Measurements from ENCODE around the gene HEPACAM2.

Gene HEPACAM2

GRCh38 chr7:93226310-93226709 lies at the start of gene HEPACAM2:
Gene HEPACAM2 (minus strand): TSS chr7:93226469.
- no peak for FAIRE-seq

- no peak for FAIRE-seq
Observed at GRCh38 chr7:93265220-93265619, 39.0 kb upstream of the HEPACAM2 start.

GRCh38 chr7:93262535-93262934 lies 36.3 kb upstream of the HEPACAM2 start:
- no peak for FAIRE-seq

GRCh38 chr7:93258661-93259060 lies 32.4 kb upstream of the HEPACAM2 start:
- FAIRE-seq = no peak

- no peak for FAIRE-seq
Observed at GRCh38 chr7:93249491-93250148, 23.4 kb upstream of the HEPACAM2 start.

- peak; percentile 98 for FAIRE-seq
Observed at GRCh38 chr7:93245525-93246432, 19.5 kb upstream of the HEPACAM2 start.

- no peak for FAIRE-seq
Observed at GRCh38 chr7:93242106-93242505, 15.8 kb upstream of the HEPACAM2 start.

- no peak for FAIRE-seq
Observed at GRCh38 chr7:93239824-93240223, 13.6 kb upstream of the HEPACAM2 start.

GRCh38 chr7:93238748-93239147 lies 12.5 kb upstream of the HEPACAM2 start:
- FAIRE-seq = no peak

GRCh38 chr7:93238131-93238530 lies 11.9 kb upstream of the HEPACAM2 start:
- no peak for FAIRE-seq

- FAIRE-seq = no peak
Observed at GRCh38 chr7:93235541-93235940, 9.3 kb upstream of the HEPACAM2 start.

- no peak for FAIRE-seq
Observed at GRCh38 chr7:93232673-93233018, 6.4 kb upstream of the HEPACAM2 start.

- peak; percentile 96 for FAIRE-seq
Observed at GRCh38 chr7:93231799-93232672, 5.8 kb upstream of the HEPACAM2 start, which contains the start of gene VPS50. Gene VPS50 (plus strand): TSS chr7:93232366. CDS start chr7:93232468, 102 bp downstream.

GRCh38 chr7:93231259-93231658 lies 5.0 kb upstream of the HEPACAM2 start:
- FAIRE-seq = no peak

GRCh38 chr7:93228302-93228701 lies 2.0 kb upstream of the HEPACAM2 start:
- peak; percentile 98 for FAIRE-seq

- no peak for FAIRE-seq
Observed at GRCh38 chr7:93219868-93220267, 6.4 kb downstream of the HEPACAM2 start.

GRCh38 chr7:93218997-93219827 lies 7.1 kb downstream of the HEPACAM2 start:
- no peak for FAIRE-seq

- FAIRE-seq = no peak
Observed at GRCh38 chr7:93212881-93213280, 13.4 kb downstream of the HEPACAM2 start.

GRCh38 chr7:93211228-93211818 lies 14.9 kb downstream of the HEPACAM2 start:
- no peak for FAIRE-seq

GRCh38 chr7:93205046-93205445 lies 21.2 kb downstream of the HEPACAM2 start:
- no peak for FAIRE-seq

- no peak for FAIRE-seq
Observed at GRCh38 chr7:93203496-93203895, 22.8 kb downstream of the HEPACAM2 start.
